ENCODE measurements around the gene RBM47.
A peak's percentile ranks its signal among the peaks of the same experiment; 100 is the strongest.
"Not testable (repeated sequence)": the region's sequence is repeated elsewhere in the genome, so short reads cannot be mapped to it uniquely, and the experiment has no call there.

The RBM47 gene

DNA sequence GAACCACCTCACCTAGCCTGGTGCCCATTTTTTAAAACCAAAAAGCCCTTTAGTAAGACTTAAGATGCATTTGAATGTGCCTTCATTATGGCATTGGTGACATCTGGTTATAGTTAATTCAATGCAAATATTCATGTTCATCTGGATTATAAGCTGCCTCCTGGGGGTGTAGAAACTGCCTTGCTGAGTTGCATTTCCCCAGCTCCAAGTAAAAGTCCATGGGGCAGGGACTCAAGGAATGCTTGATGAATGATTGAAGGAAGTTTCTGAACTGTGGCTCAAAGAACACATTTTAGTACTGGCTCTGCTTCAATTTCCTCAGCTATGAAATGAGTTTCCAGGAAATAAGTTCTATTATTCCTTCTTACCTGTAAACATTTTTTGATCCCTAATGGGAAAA is 18.5 kb upstream of the RBM47 start:
- TF ChIP-seq, protein P1, sequence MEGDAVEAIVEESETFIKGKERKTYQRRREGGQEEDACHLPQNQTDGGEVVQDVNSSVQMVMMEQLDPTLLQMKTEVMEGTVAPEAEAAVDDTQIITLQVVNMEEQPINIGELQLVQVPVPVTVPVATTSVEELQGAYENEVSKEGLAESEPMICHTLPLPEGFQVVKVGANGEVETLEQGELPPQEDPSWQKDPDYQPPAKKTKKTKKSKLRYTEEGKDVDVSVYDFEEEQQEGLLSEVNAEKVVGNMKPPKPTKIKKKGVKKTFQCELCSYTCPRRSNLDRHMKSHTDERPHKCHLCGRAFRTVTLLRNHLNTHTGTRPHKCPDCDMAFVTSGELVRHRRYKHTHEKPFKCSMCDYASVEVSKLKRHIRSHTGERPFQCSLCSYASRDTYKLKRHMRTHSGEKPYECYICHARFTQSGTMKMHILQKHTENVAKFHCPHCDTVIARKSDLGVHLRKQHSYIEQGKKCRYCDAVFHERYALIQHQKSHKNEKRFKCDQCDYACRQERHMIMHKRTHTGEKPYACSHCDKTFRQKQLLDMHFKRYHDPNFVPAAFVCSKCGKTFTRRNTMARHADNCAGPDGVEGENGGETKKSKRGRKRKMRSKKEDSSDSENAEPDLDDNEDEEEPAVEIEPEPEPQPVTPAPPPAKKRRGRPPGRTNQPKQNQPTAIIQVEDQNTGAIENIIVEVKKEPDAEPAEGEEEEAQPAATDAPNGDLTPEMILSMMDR (IDR thresholded peaks at IDR 0.05; ENCODE audit: control insufficient read depth, insufficient read depth, low read depth, low read length, missing control alignments), result no peak
- DNase-seq (ENCODE audit: low read depth), result no peak
- no peak overlapping the region for H3K4me3 ChIP-seq (ENCODE audit: control insufficient read depth, low read depth, low read length)

DNA sequence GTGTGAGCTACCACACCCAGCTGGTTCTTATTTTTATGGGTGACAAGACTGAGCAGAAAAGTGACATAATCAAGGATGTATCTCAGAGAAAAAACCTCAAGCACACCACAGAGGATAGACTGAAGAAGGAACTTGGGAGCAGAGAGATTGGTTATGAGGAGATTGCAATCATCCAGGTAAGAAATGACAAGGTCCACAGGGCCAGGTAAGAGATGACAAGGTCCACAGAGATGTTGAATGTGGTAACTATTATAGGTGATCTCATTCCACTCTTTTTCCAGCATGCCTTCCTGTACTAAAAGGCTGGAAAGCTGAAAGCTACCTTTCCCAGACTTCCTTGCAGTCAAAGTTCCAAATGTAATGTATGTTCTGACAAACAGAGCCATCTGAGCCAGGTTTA is 15.9 kb upstream of the RBM47 start:
- TF ChIP-seq, protein P1 (IDR thresholded peaks at IDR 0.05; ENCODE audit: control insufficient read depth, insufficient read depth, low read depth, low read length, missing control alignments), result no peak
- DNase-seq (ENCODE audit: low read depth), result no peak
- no peak overlapping the region for H3K4me3 ChIP-seq (ENCODE audit: control insufficient read depth, low read depth, low read length)

DNA sequence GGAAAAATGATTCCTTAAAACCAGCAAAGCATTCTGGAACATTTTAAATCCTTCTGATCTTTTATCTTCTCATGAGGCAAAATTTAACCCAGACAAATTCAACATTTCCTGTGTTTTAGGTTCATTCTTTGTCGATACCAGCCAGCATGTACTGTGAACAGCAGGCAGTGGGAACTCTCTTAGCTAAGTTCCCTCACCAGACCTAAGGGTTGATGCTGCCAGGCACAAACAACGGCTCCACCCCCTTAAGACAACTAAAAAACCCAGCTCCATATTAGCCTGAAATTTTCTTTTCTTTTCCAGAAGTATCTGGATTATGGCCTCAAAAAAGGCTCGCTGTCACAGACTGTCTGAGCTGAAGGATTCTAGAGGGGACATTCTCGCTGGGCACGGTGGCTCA is 2.4 kb upstream of the RBM47 start:
- no peak for DNase-seq (ENCODE audit: low read depth)
- TF ChIP-seq, protein P1 (IDR thresholded peaks at IDR 0.05; ENCODE audit: control insufficient read depth, insufficient read depth, low read depth, low read length, missing control alignments), result no peak
- no peak overlapping the region for H3K4me3 ChIP-seq (ENCODE audit: control insufficient read depth, low read depth, low read length)

DNA sequence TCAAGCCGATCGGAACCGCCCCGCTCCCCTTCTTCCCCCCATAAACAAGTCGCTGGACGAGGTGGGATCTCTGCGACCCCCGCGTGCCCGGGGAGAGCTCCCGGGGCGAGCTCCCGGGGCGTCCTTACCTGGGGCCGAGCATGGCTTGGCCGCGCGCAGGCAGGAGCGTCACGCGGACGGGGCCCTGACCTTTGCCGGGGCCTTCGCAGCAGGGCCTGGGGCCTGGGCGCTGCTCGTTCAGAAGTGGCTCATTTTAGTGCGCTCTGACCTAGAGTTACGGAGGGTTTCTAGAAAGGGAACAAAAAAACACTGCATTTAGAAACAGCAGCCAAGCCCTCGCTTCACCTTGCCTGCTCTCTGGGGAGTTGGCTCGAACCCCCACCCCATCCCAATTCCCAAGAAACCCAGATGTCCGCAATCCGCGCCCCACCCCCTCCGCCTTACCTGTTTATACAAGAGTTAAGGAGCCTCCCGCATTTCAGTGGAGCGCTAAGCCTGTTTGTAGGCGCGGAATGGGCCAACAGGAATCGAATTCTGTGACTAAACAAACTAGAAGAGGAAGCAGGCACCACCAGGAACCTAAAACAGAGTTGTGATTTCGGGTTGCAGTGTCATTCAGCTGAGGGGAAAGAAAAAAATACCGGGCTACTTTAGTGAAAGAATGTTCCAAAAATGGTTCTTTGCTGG is 814 bp upstream of the RBM47 start:
- no peak for DNase-seq (ENCODE audit: low read depth)
- TF ChIP-seq, protein P1 (IDR thresholded peaks at IDR 0.05; ENCODE audit: control insufficient read depth, insufficient read depth, low read depth, low read length, missing control alignments), result no peak
- H3K4me3 ChIP-seq (ENCODE audit: control insufficient read depth, low read depth, low read length), result no peak overlapping the region

DNA sequence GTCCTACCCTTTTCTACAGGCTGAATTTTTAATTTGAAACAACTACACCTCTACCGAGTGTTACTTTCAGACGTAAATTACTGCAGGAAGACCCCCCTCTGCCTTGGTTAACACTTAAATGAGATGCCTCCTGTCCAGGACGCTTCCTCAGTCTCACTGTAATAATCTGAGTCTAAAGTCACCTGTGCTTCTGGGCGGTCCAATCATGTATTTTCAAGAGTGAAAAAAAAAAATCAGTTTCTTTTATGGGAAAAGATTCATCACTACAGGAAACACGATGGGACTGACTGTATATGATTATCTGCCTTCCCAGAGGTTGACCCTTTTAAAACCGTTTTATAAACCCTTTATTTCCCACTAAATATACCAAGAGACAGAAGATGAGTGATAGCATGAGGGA is 776 bp downstream of the RBM47 start:
- no peak for DNase-seq (ENCODE audit: low read depth)
- H3K4me3 ChIP-seq (ENCODE audit: control insufficient read depth, low read depth, low read length), result peak overlapping the region; percentile 70
- TF ChIP-seq, protein P1 (IDR thresholded peaks at IDR 0.05; ENCODE audit: control insufficient read depth, insufficient read depth, low read depth, low read length, missing control alignments), result no peak

DNA sequence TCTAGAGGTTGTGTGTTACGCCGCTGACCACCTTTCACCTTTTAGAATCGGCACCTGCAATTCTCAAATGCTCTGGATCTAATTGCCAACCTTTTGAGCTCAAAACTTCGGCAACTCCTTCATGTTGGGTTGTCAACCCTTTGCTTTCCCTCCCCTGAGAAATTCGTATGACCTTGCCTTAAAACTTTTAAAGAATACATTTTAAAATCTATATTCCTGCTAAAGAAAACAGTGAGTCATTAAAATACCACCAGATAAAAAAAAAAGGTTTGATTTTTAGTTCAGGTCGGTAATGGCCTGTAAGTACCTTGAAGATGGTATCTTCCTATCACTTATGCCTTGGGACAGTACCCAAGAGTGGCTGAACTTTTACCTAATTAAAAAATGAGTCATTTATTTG is 1.3 kb downstream of the RBM47 start:
- H3K4me3 ChIP-seq (ENCODE audit: control insufficient read depth, low read depth, low read length); DNase-seq (ENCODE audit: low read depth): not testable (repeated sequence)

DNA sequence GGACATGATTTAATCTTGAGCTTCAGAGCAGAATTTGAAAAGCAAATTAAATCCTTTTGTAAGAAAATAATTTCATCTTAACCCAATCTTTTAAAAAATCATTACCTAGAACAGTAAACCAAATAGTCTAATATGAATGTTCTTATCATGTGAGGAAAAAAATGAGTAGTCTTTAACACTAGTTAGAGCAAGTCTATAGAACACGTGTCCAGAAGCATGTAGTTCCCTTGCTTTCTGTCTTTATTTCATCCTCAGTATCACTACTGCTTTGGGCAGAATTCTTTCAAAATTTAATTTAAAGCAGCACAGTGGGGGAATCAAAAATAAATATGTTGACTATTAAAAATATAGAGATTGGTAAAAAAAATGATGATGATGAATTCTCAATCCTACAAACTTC is 2.1 kb downstream of the RBM47 start:
- H3K4me3 ChIP-seq (ENCODE audit: control insufficient read depth, low read depth, low read length), result no peak overlapping the region
- no peak for DNase-seq (ENCODE audit: low read depth)
- TF ChIP-seq, protein P1 (IDR thresholded peaks at IDR 0.05; ENCODE audit: control insufficient read depth, insufficient read depth, low read depth, low read length, missing control alignments), result no peak
